Osteocyte (in vitro differentiated cells): ENCODE measurements around the gene KLHL21. TPM values are rescaled to one million over a fixed set of nuclear protein-coding genes. Genes with fewer than 3 reads are reported as not detected.
"Not testable (repeated sequence)": the region's sequence is repeated elsewhere in the genome, so short reads cannot be mapped to it uniquely, and the experiment has no call there.

Source experiments
- DNase-seq: peaks from one replicate; pipeline ENCODE4 v3.0.0; 2021; ENCODE audit warnings: mixed read lengths; ENCODE audit not compliant: unreplicated experiment; ENCODE audit errors: extremely low spot score
- H3K27ac Mint-ChIP-seq: one replicate; pipeline ENCODE4 v1.8.0; 2021; ENCODE audit warnings: mild to moderate bottlenecking, mixed read lengths; ENCODE audit not compliant: unreplicated experiment
- H3K27me3 Mint-ChIP-seq: one replicate; pipeline ENCODE4 v1.8.0; 2021; ENCODE audit warnings: mixed read lengths; ENCODE audit not compliant: unreplicated experiment
- H3K36me3 Mint-ChIP-seq: one replicate; pipeline ENCODE4 v1.8.0; 2021; ENCODE audit warnings: mixed read lengths; ENCODE audit not compliant: unreplicated experiment
- H3K4me1 Mint-ChIP-seq: one replicate; pipeline ENCODE4 v1.8.0; 2021; ENCODE audit warnings: mixed read lengths; ENCODE audit not compliant: unreplicated experiment
- H3K4me3 Mint-ChIP-seq: one replicate; pipeline ENCODE4 v1.8.0; 2021; ENCODE audit warnings: mild to moderate bottlenecking, moderate library complexity, mixed read lengths; ENCODE audit not compliant: unreplicated experiment
- H3K9me3 Mint-ChIP-seq: one replicate; pipeline ENCODE4 v1.8.0; 2021; ENCODE audit warnings: mixed read lengths; ENCODE audit not compliant: unreplicated experiment
- CTCF ChIP-seq: fragments of 200-600 bp; sonication (generic); IDR thresholded peaks from 2 replicates; pipeline ENCODE4 v1.5.0; 2021; ENCODE audit warnings: antibody characterized with exemption, mild to moderate bottlenecking, moderate library complexity
- long read RNA-seq: library from polyadenylated mRNA; unstranded; transcript quantifications from one replicate; pipeline ENCODE4 v2.0.0, GENCODE V29; 2021
- total RNA-seq: library from RNA; stranded (reverse); gene quantifications from 2 replicates; pipeline ENCODE4 v1.2.1, GENCODE V29; 2021

KLHL21 gene
- total RNA-seq: 27.3 and 27.5 TPM in 2 replicates
- long read RNA-seq, partial matches to known transcripts: 5 of 15 reads
- long read RNA-seq, other reads (novel, unspliced or antisense): 10 of 15 reads

- Mint-ChIP-seq H3K36me3 (no peaks in the 10 kb centered on the region), H3K4me3 (peak within 1 kb of the TSS; percentile 96), H3K4me1 (peaks cover 31% of the 10 kb centered on the region), H3K27me3 (no peaks in the 10 kb centered on the region), H3K27ac (peak within 1 kb of the TSS; percentile 99), H3K9me3 (no peaks in the 10 kb centered on the region)
- TF ChIP-seq CTCF: no peak
- DNase-seq: peak; percentile 95
Observed at GRCh38 chr1:6602669-6603237, at the start of gene KLHL21. Gene KLHL21, minus strand, starts transcription at chr1:6602869. Its CDS starts 52 bp downstream, at chr1:6602817.

GRCh38 chr1:6651909-6652308, 49.2 kb upstream of the KLHL21 start:
- H3K36me3 Mint-ChIP-seq: peaks cover 15% of the 10 kb centered on the region
- TF ChIP-seq CTCF: no peak
- peaks cover 13% of the 10 kb centered on the region for H3K4me1 Mint-ChIP-seq
- DNase-seq: no peak
- no peaks in the 10 kb centered on the region for H3K27me3 Mint-ChIP-seq
- H3K9me3 Mint-ChIP-seq: no peaks in the 10 kb centered on the region
- H3K4me3 Mint-ChIP-seq: no peak overlapping the region
- H3K27ac Mint-ChIP-seq: no peak overlapping the region

- no peak overlapping the region for H3K27ac Mint-ChIP-seq
- no peaks in the 10 kb centered on the region for H3K9me3 Mint-ChIP-seq
- peaks cover 5% of the 10 kb centered on the region for H3K4me1 Mint-ChIP-seq
- H3K27me3 Mint-ChIP-seq: no peaks in the 10 kb centered on the region
- no peak overlapping the region for H3K4me3 Mint-ChIP-seq
- peaks cover 17% of the 10 kb centered on the region for H3K36me3 Mint-ChIP-seq
- no peak for TF ChIP-seq CTCF
- DNase-seq: no peak
Observed at GRCh38 chr1:6648556-6648955, 45.9 kb upstream of the KLHL21 start.

- Mint-ChIP-seq H3K36me3 (peaks cover 17% of the 10 kb centered on the region), H3K4me1 (no peaks in the 10 kb centered on the region), H3K9me3 (no peaks in the 10 kb centered on the region), H3K4me3 (no peak overlapping the region), H3K27ac (no peak overlapping the region), H3K27me3 (no peaks in the 10 kb centered on the region)
- no peak for DNase-seq
- TF ChIP-seq CTCF: peak; percentile 76
Observed at GRCh38 chr1:6646499-6647148, 44.0 kb upstream of the KLHL21 start.

GRCh38 chr1:6645018-6645417, 42.3 kb upstream of the KLHL21 start:
- Mint-ChIP-seq H3K27me3 (no peaks in the 10 kb centered on the region), H3K4me3 (no peak overlapping the region), H3K27ac (no peak overlapping the region), H3K9me3 (no peaks in the 10 kb centered on the region), H3K4me1 (no peaks in the 10 kb centered on the region), H3K36me3 (peaks cover 18% of the 10 kb centered on the region)
- TF ChIP-seq CTCF: no peak
- DNase-seq: no peak

- not testable (repeated sequence) for H3K4me1 Mint-ChIP-seq, H3K9me3 Mint-ChIP-seq, H3K4me3 Mint-ChIP-seq, H3K27ac Mint-ChIP-seq, DNase-seq, H3K27me3 Mint-ChIP-seq
- peaks cover 27% of the 10 kb centered on the region for H3K36me3 Mint-ChIP-seq
Observed at GRCh38 chr1:6640867-6641266, 38.2 kb upstream of the KLHL21 start.
